HepG2 (cell line): Measurements from ENCODE around the gene TM2D1. TPM values are rescaled to one million over a fixed set of nuclear protein-coding genes. Genes with fewer than 3 reads are reported as not detected.

Source experiments
- ATAC-seq: fragments of 200-7000 bp; cut with Tn5 transposase; 3 replicates; pipeline ENCODE4 v1.9.1; 2020; ENCODE audit warnings: mild to moderate bottlenecking, moderate library complexity
- BruUV-seq: library from RNA; stranded (reverse); fragments of 400-500 nt; replicated peaks from 2 replicates; lab custom pipeline; 2021; lab: Mats Ljungman, UMichigan
- CTCF ChIA-PET: fragments of 300-600 bp; formaldehyde crosslinking; extraction: SDS; loops from one replicate; lab custom pipeline; 2021; ENCODE audit warnings: low total read pairs, inconsistent platforms, low intra/inter-chr PET ratio; lab: Yijun Ruan, JAX
- POLR2A ChIA-PET: fragments of 350-600 bp; sonication (Branson Sonifier 250); formaldehyde crosslinking; loops from one replicate; lab custom pipeline; 2020; ENCODE audit warnings: antibody characterized with exemption, inconsistent platforms; lab: Yijun Ruan, JAX
- DNase-seq: peaks from one replicate; pipeline ENCODE4 v3.0.0-alpha.2; 2015; ENCODE audit warnings: low spot score
- FAIRE-seq: peaks from 3 replicates; lab custom pipeline; 2011; peaks lifted over from hg19 to GRCh38; lab: Jason Lieb, UNC
- H2AFZ ChIP-seq: one replicate; pipeline ENCODE4 v1.6.1; 2011; ENCODE audit warnings: low read length, inconsistent platforms
- H3K27ac ChIP-seq: fragments of 300-600 bp; 3 replicates; pipeline ENCODE4 v1.8.0; 2011; ENCODE audit warnings: mixed run types, mild to moderate bottlenecking, mixed read lengths, low read length, inconsistent platforms; ENCODE audit not compliant: insufficient read depth; ENCODE audit errors: extremely low read length
- H3K27me3 ChIP-seq, 2 experiments: fragments of 200-600 bp in 1 of 2; 2 replicates in 1 of 2; 3 replicates in 1 of 2; pipeline versions ENCODE4 v1.6.0 to v1.8.0; 2011; ENCODE audit warnings: low read length in 2 of 2, mild to moderate bottlenecking in 2 of 2, moderate library complexity in 2 of 2, inconsistent platforms in 1 of 2; ENCODE audit not compliant: insufficient read depth in 2 of 2, control insufficient read depth in 1 of 2
- H3K36me3 ChIP-seq, 2 experiments: fragments of 200-600 bp in 1 of 2; replicated peaks in 1 of 2; 2 replicates in 1 of 2; 3 replicates in 1 of 2; pipeline versions ENCODE4 v1.5.1 to v1.8.0; 2011; ENCODE audit warnings: low read length in 2 of 2, inconsistent platforms in 1 of 2; ENCODE audit not compliant: insufficient read depth in 2 of 2, control insufficient read depth in 1 of 2
- H3K4me1 ChIP-seq: 2 replicates; pipeline ENCODE4 v1.5.1; 2012; ENCODE audit warnings: low read length, inconsistent platforms; ENCODE audit not compliant: insufficient read depth
- H3K4me2 ChIP-seq: 2 replicates; pipeline ENCODE4 v1.6.0; 2011; ENCODE audit warnings: low read depth, low read length, inconsistent platforms
- H3K4me3 ChIP-seq, 3 experiments: fragments of 200-600 bp in 1 of 3; sonication (generic), shearing (Covaris generic) in 1 of 3; replicated peaks in 1 of 3; 2 replicates each; pipeline ENCODE4 v1.5.1; 2011 to 2016; ENCODE audit warnings: low read length in 3 of 3, inconsistent platforms in 2 of 3, low read depth in 2 of 3, mild to moderate bottlenecking in 2 of 3, control low read depth in 1 of 3, mixed read lengths in 1 of 3; ENCODE audit not compliant: insufficient read depth in 1 of 3
- H3K79me2 ChIP-seq: one replicate; pipeline ENCODE4 v1.6.1; 2011; ENCODE audit warnings: low read length, inconsistent platforms; ENCODE audit not compliant: insufficient read depth
- H3K9ac ChIP-seq: 2 replicates; pipeline ENCODE4 v1.6.0; 2011; ENCODE audit warnings: mild to moderate bottlenecking, low read depth, low read length, inconsistent platforms; ENCODE audit not compliant: insufficient read depth
- H3K9me3 ChIP-seq: 2 replicates; pipeline ENCODE4 v1.5.1; 2012; ENCODE audit warnings: mild to moderate bottlenecking, low read length
- H4K20me1 ChIP-seq: 2 replicates; pipeline ENCODE4 v1.6.0; 2011; ENCODE audit warnings: inconsistent platforms, mild to moderate bottlenecking, low read length, moderate library complexity; ENCODE audit not compliant: insufficient read depth
- ZFP36 ChIP-seq: fragments of 150-350 bp; IDR thresholded peaks from 2 replicates; pipeline ENCODE4 v1.6.1; 2018; ENCODE audit warnings: borderline replicate concordance, low read length, low read depth; ENCODE audit not compliant: partially characterized antibody
- ZNF468 ChIP-seq: sonication (generic); formaldehyde crosslinking; IDR thresholded peaks from 2 replicates; pipeline ENCODE4 v1.8.0; 2022; ENCODE audit warnings: mild to moderate bottlenecking, moderate library complexity, missing genetic modification reagents
- ZNF572 ChIP-seq: sonication (generic); formaldehyde crosslinking; IDR thresholded peaks from 2 replicates; pipeline ENCODE4 v1.5.1; 2020; ENCODE audit warnings: mild to moderate bottlenecking, missing genetic modification reagents
- ZNF709 ChIP-seq: sonication (generic); formaldehyde crosslinking; IDR thresholded peaks from 2 replicates; pipeline ENCODE4 v1.5.0; 2020; ENCODE audit warnings: mild to moderate bottlenecking, missing genetic modification reagents
- WGBS: methylation state at CpG from one replicate; pipeline ENCODE4 v1.1.6; 2017; ENCODE audit warnings: low lambda C conversion rate; 5-methylcytosine and 5-hydroxymethylcytosine counted together
- in situ Hi-C: cut with HindIII; loops from 2 replicates; pipeline ENCODE4 v1.10.0; 2017; ENCODE audit warnings: low pct_unique_long_range_greater_than_20kb; ENCODE audit not compliant: extremely low pct_ligation_motif_present
- intact Hi-C: fragments of 100-400 bp; cut with micrococcal nuclease; formaldehyde crosslinking; loops from one replicate; pipeline ENCODE4 v1.10.0; 2022; ENCODE audit not compliant: unreplicated experiment
- polyA plus RNA-seq, 8 experiments: library from polyadenylated mRNA; depleted of rRNA in 3 of 8; stranded (reverse) in 7 of 8; unstranded in 1 of 8; fragments of >200 nt; fragmentation: Illumina TruSeq in 4 of 8; extraction: Trizol in 4 of 8; gene quantifications; 2 replicates each; pipeline versions ENCODE4 v1.2.1 to v1.2.3, GENCODE V29; 2011 to 2016; ENCODE audit warnings: low read depth in 4 of 8, missing spikeins in 1 of 8, mixed read lengths in 1 of 8; ENCODE audit not compliant: insufficient read depth in 1 of 8
- total RNA-seq, 5 experiments: library from RNA; depleted of rRNA; stranded (reverse); fragments of >200 nt; fragmentation: Illumina TruSeq; extraction: Trizol; gene quantifications; 2 replicates each; pipeline ENCODE4 v1.2.3, GENCODE V29; 2016; ENCODE audit warnings: low read depth in 1 of 5
- TF ChIP-seq, protein P1 (sequence below): sonication (generic); formaldehyde crosslinking; IDR thresholded peaks from 2 replicates; pipeline ENCODE4 v1.5.0; 2020; ENCODE audit warnings: mild to moderate bottlenecking, missing genetic modification reagents

The TM2D1 gene
- total and polyA plus RNA-seq, 2 of the 13 experiments (the other 11 are each of a cell fraction or from before 2014, with no cell fraction given) = 26.6 to 49.0 TPM

DNA sequence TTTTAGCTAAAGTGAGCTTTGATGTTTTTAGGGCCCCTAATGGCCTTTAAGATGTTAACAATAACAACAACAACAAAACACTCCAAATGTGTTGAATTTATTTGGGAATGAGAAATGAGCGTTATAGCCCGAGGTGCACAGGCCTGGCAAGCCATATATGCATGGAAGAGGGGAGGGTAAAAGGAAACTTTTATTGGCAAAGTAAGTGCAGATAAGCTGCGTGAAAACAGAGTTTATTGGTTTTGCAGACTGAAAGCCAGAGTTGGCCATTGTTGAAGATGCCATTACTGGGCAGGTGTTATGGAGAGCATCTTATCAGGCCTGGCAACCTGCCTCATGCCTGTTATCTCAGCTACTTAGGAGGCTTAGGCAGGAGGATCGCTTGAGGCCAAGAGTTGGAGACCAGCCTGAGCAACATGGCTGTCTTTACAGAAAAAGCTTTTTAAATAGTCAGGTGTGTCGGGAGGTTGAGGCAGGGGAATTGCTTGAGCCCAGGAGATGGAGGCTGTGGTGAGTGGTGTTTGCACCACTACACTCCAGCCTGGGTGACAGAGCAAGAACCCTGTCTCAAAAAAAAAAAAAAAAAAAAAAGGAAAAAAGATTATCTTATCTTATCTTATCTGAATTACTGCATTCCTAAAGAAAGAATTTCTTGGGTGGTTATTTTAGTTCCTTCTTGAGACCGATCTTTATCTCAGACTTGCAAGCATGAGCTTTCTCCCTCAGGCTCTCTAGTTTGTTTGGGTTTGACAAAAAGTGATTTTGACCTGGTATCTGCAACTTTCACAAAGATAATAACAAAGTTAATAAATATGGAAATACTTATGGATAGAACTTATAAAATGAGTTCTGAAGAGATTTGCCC, 19.0 kb upstream of the TM2D1 start:
- Histone ChIP-seq H3K9me3 (no peaks in the 10 kb centered on the region), H3K4me1 (peaks cover 39% of the 10 kb centered on the region), H2AFZ (no peak overlapping the region), H3K4me3 (no peak overlapping the region; a peak in 1 of 6 replicates), H3K4me2 (peak overlapping the region; percentile 67), H3K79me2 (peaks cover 6% of the 10 kb centered on the region), H3K9ac (no peak overlapping the region), H3K36me3 (no peaks in the 10 kb centered on the region), H3K27me3 (no peaks in the 10 kb centered on the region), H3K27ac (no peak overlapping the region), H4K20me1 (no peaks in the 10 kb centered on the region)
- in situ Hi-C loops = no loop called here
- no peak for DNase-seq
- ATAC-seq = no peak
- FAIRE-seq = no peak
- TF ChIP-seq, protein P1, sequence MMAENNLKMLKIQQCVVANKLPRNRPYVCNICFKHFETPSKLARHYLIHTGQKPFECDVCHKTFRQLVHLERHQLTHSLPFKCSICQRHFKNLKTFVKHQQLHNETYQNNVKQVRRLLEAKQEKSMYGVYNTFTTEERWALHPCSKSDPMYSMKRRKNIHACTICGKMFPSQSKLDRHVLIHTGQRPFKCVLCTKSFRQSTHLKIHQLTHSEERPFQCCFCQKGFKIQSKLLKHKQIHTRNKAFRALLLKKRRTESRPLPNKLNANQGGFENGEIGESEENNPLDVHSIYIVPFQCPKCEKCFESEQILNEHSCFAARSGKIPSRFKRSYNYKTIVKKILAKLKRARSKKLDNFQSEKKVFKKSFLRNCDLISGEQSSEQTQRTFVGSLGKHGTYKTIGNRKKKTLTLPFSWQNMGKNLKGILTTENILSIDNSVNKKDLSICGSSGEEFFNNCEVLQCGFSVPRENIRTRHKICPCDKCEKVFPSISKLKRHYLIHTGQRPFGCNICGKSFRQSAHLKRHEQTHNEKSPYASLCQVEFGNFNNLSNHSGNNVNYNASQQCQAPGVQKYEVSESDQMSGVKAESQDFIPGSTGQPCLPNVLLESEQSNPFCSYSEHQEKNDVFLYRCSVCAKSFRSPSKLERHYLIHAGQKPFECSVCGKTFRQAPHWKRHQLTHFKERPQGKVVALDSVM = peak; percentile 82
- TF ChIP-seq ZNF468 (CRISPR knock-in tag) = no peak
- TF ChIP-seq ZFP36 = no peak
- ChIA-PET POLR2A (interaction anchor here (1.1 kb wide), 1 partner anchor 9 kb away, joined by 3 read pairs; no protein-coding TSS in a partner anchor), CTCF (no interaction called here)
- TSS peak; percentile 59 for BruUV-seq
- intact Hi-C loops = no loop called here
- WGBS = 94% methylated on average over 6 of the region's 6 CpGs

DNA sequence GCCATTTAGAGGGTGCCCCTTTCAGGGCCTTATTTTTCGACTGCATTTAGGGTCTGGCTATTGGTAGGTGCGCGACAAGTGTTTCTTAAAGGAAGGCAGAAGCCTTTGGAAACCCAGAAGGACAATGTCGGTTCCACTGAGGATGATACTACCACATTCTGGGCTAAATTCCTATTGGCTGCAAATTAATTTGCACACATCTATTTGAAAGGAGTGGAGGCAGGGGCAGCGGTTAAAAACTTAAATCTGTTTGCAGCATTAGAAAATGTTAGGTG, 18.4 kb upstream of the TM2D1 start:
- Histone ChIP-seq H4K20me1 (no peaks in the 10 kb centered on the region), H3K4me1 (peaks cover 39% of the 10 kb centered on the region), H3K27ac (peak overlapping the region; percentile 75), H3K9ac (peak overlapping the region; percentile 67)
- intact Hi-C loops (no loop called here), in situ Hi-C loops (no loop called here)
- POLR2A ChIA-PET = interaction anchor here (1.1 kb wide), 1 partner anchor 10 kb away, joined by 3 read pairs; no protein-coding TSS in a partner anchor
- TF ChIP-seq ZNF572 (CRISPR knock-in tag) = no peak
- TF ChIP-seq ZNF709 (CRISPR knock-in tag) = 0 out of 2 replicates have a peak, but pooled peaks have one; percentile 11
- TF ChIP-seq, all 625 proteins: peak for 1
- WGBS = 66% methylated on average over 5 of the region's 5 CpGs
- H2AFZ ChIP-seq = no peak overlapping the region
- CTCF ChIA-PET = no interaction called here
- no peaks in the 10 kb centered on the region for H3K36me3 ChIP-seq
- ATAC-seq (no peak), FAIRE-seq (no peak), DNase-seq (no peak)
- no peaks in the 10 kb centered on the region for H3K9me3 ChIP-seq
- no peaks in the 10 kb centered on the region for H3K27me3 ChIP-seq
- BruUV-seq = no TSS peak
- H3K4me3 ChIP-seq = peak overlapping the region; percentile 60 to 88 (median 78); a peak in 4 of 6 replicates
- peaks cover 6% of the 10 kb centered on the region for H3K79me2 ChIP-seq
- peak overlapping the region; percentile 67 for H3K4me2 ChIP-seq
